ENCODE results near the gene DTNBP1.

DTNBP1 gene

GRCh38 chr6:15573384-15573783 lies 89.4 kb downstream of the DTNBP1 start:
- Histone ChIP-seq H3K4me2 (ENCODE audit: low read length) (no peak overlapping the region), H3K79me2 (ENCODE audit: control insufficient read depth, low read length) (peaks cover 3% of the 10 kb centered on the region; the same call in 1 of the 2 replicates), H3F3A (ENCODE audit: control insufficient read depth, insufficient read depth) (no peaks in the 10 kb centered on the region), H4K20me1 (ENCODE audit: control insufficient read depth, insufficient read depth, low read depth, low read length) (no peaks in the 10 kb centered on the region), H3K27me3 (ENCODE audit: control insufficient read depth, low read length) (no peaks in the 10 kb centered on the region), H3K4me1 (ENCODE audit: control insufficient read depth, low read length) (no peaks in the 10 kb centered on the region), H3K36me3 (ENCODE audit: control insufficient read depth, low read length) (peaks cover 6% of the 10 kb centered on the region), H3K9me2 (replicated peaks; ENCODE audit: control insufficient read depth, low read length) (no peaks in the 10 kb centered on the region), H3K9me3 (ENCODE audit: control insufficient read depth, insufficient read depth, low read length) (no peaks in the 10 kb centered on the region), H3K27ac (ENCODE audit: low read depth, low read length) (no peak overlapping the region), H3K4me3 (ENCODE audit: low read length) (no peak overlapping the region)
- TF ChIP-seq, protein P1, sequence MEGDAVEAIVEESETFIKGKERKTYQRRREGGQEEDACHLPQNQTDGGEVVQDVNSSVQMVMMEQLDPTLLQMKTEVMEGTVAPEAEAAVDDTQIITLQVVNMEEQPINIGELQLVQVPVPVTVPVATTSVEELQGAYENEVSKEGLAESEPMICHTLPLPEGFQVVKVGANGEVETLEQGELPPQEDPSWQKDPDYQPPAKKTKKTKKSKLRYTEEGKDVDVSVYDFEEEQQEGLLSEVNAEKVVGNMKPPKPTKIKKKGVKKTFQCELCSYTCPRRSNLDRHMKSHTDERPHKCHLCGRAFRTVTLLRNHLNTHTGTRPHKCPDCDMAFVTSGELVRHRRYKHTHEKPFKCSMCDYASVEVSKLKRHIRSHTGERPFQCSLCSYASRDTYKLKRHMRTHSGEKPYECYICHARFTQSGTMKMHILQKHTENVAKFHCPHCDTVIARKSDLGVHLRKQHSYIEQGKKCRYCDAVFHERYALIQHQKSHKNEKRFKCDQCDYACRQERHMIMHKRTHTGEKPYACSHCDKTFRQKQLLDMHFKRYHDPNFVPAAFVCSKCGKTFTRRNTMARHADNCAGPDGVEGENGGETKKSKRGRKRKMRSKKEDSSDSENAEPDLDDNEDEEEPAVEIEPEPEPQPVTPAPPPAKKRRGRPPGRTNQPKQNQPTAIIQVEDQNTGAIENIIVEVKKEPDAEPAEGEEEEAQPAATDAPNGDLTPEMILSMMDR (IDR thresholded peaks at IDR 0.05; ENCODE audit: low read depth, low read length, poor library complexity, severe bottlenecking), result no peak
- TF ChIP-seq EZH2phosphoT487 (IDR thresholded peaks at IDR 0.05; ENCODE audit: borderline replicate concordance, low read length), result no peak

DNA sequence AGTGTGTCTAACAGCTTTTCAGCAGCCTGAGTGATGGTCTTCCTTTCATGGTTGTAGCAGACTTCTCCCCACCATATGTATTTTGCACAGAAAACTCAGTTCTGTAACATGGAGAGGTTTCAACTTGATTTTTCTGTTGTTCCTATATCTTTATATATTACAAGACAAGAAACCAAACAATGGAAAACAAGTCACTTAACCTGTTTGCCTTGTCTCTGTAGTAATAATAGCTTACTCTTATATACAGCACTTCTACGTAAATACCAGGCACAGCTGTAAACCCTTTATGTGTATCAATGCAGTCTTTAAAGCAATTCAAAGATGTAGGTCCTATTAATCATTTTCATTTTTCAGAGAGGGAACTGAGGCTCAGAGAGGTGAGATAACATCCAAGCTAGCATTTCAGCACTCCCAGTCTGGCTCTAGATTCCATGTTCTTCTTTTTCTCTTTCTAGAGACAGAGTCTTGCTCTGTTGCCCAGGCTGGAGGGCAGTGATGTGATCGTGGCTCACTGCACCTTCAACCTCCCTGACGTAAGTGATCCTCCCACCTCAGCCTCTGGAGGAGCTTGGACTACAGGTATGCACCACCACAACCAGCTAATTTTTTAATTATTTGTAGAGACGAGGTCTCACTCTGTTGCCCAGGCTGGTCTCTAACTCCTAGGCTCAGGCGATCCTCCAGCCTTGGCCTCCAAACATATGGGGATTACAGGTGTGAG lies 90.4 kb downstream of the DTNBP1 start:
- Histone ChIP-seq H3F3A (ENCODE audit: control insufficient read depth, insufficient read depth) (no peaks in the 10 kb centered on the region), H3K36me3 (ENCODE audit: control insufficient read depth, low read length) (peaks cover 6% of the 10 kb centered on the region), H4K20me1 (ENCODE audit: control insufficient read depth, insufficient read depth, low read depth, low read length) (no peaks in the 10 kb centered on the region), H3K9me2 (replicated peaks; ENCODE audit: control insufficient read depth, low read length) (no peaks in the 10 kb centered on the region), H3K4me3 (ENCODE audit: low read length) (no peak overlapping the region), H3K27me3 (ENCODE audit: control insufficient read depth, low read length) (no peaks in the 10 kb centered on the region), H3K9me3 (ENCODE audit: control insufficient read depth, insufficient read depth, low read length) (no peaks in the 10 kb centered on the region), H3K27ac (ENCODE audit: low read depth, low read length) (no peak overlapping the region), H3K4me1 (ENCODE audit: control insufficient read depth, low read length) (no peaks in the 10 kb centered on the region), H3K4me2 (ENCODE audit: low read length) (no peak overlapping the region), H3K79me2 (ENCODE audit: control insufficient read depth, low read length) (peaks cover 3% of the 10 kb centered on the region; the same call in 1 of the 2 replicates)
- TF ChIP-seq EZH2phosphoT487 (IDR thresholded peaks at IDR 0.05; ENCODE audit: borderline replicate concordance, low read length), result no peak
- TF ChIP-seq, protein P1 (IDR thresholded peaks at IDR 0.05; ENCODE audit: low read depth, low read length, poor library complexity, severe bottlenecking), result no peak

DNA sequence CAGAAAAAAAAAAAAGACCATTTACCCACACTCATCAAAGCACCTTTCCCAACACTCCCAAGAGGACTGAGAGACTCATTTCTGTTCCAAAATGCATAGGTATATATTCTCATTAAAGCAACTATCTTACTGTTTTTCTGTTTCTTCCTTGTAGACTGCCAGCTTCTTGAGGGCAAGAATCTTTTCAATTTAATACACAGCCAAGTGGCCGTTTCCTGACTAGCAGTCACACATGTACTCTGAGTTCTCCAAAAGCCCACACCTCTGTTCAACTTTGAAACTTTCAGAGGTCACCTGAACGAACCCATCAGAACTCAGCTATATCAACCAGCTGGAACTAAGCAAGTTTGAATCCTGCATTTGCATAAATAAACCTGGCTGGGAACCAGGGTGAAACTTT lies 92.7 kb downstream of the DTNBP1 start:
- no peaks in the 10 kb centered on the region for H3K4me1 ChIP-seq (ENCODE audit: control insufficient read depth, low read length)
- H3K9me2 ChIP-seq (replicated peaks; ENCODE audit: control insufficient read depth, low read length), result no peaks in the 10 kb centered on the region
- no peaks in the 10 kb centered on the region for H3K9me3 ChIP-seq (ENCODE audit: control insufficient read depth, insufficient read depth, low read length)
- H4K20me1 ChIP-seq (ENCODE audit: control insufficient read depth, insufficient read depth, low read depth, low read length), result no peaks in the 10 kb centered on the region
- peaks cover 6% of the 10 kb centered on the region for H3K36me3 ChIP-seq (ENCODE audit: control insufficient read depth, low read length)
- no peak overlapping the region for H3K4me3 ChIP-seq (ENCODE audit: low read length)
- TF ChIP-seq, protein P1 (IDR thresholded peaks at IDR 0.05; ENCODE audit: low read depth, low read length, poor library complexity, severe bottlenecking), result no peak
- TF ChIP-seq EZH2phosphoT487 (IDR thresholded peaks at IDR 0.05; ENCODE audit: borderline replicate concordance, low read length), result no peak
- H3K27me3 ChIP-seq (ENCODE audit: control insufficient read depth, low read length), result no peaks in the 10 kb centered on the region
- H3K27ac ChIP-seq (ENCODE audit: low read depth, low read length), result no peak overlapping the region
- H3F3A ChIP-seq (ENCODE audit: control insufficient read depth, insufficient read depth), result no peaks in the 10 kb centered on the region
- H3K4me2 ChIP-seq (ENCODE audit: low read length), result no peak overlapping the region
- H3K79me2 ChIP-seq (ENCODE audit: control insufficient read depth, low read length), result peaks cover 3% of the 10 kb centered on the region; the same call in 1 of the 2 replicates
